PC-3 (cell line): ENCODE data around the gene VPS26B. TPM values are rescaled to one million over a fixed set of nuclear protein-coding genes. Genes with fewer than 3 reads are reported as not detected.
A peak's percentile ranks its signal among the peaks of the same experiment; 100 is the strongest.

Experiments used
- ATAC-seq: fragments of 200-7000 bp; cut with Tn5 transposase; 2 replicates; pipeline ENCODE4 v1.9.1; 2020; ENCODE audit warnings: mild to moderate bottlenecking, moderate library complexity
- BruUV-seq: library from RNA; stranded (reverse); fragments of 400-500 nt; replicated peaks from 2 replicates; lab custom pipeline; 2021; lab: Mats Ljungman, UMichigan
- CTCF ChIA-PET: fragments of 300-600 bp; sonication (Branson Sonifier 250); formaldehyde crosslinking; loops from one replicate; lab custom pipeline; 2022; ENCODE audit warnings: antibody characterized with exemption; lab: Charles Lee
- POLR2A ChIA-PET: fragments of 300-600 bp; sonication (Branson Sonifier 250); formaldehyde crosslinking; loops from one replicate; lab custom pipeline; 2022; ENCODE audit warnings: antibody characterized with exemption; ENCODE audit not compliant: unreplicated experiment; lab: Charles Lee
- DNase-seq: peaks from one replicate; pipeline ENCODE4 v3.0.0-alpha.2; 2015
- H2AFZ ChIP-seq: fragments of 300-600 bp; sonication (generic); 2 replicates; pipeline ENCODE4 v1.6.0; 2016; ENCODE audit warnings: antibody characterized with exemption, low read length
- H3F3A ChIP-seq: fragments of 300-600 bp; sonication (generic); one replicate; pipeline ENCODE4 v1.6.0; 2017; ENCODE audit warnings: antibody characterized with exemption, low read length, control low read depth, mild to moderate bottlenecking; ENCODE audit not compliant: unreplicated experiment
- H3K27ac ChIP-seq: fragments of 300-600 bp; sonication (generic); 2 replicates; pipeline ENCODE4 v1.5.1; 2016; ENCODE audit warnings: mild to moderate bottlenecking, low read length
- H3K27me3 ChIP-seq: fragments of 300-600 bp; sonication (generic); 2 replicates; pipeline ENCODE4 v1.6.1; 2016; ENCODE audit warnings: low read length, mixed read lengths
- H3K36me3 ChIP-seq: fragments of 300-600 bp; sonication (generic); 2 replicates; pipeline ENCODE4 v1.6.1; 2016; ENCODE audit warnings: low read depth, mixed run types, low read length, mixed read lengths
- H3K4me1 ChIP-seq: fragments of 300-600 bp; sonication (generic); 2 replicates; pipeline ENCODE4 v1.5.1; 2016; ENCODE audit warnings: low read length; ENCODE audit not compliant: insufficient read depth
- H3K4me2 ChIP-seq: fragments of 300-600 bp; sonication (generic); 2 replicates; pipeline ENCODE4 v1.6.0; 2016; ENCODE audit warnings: low read length
- H3K4me3 ChIP-seq: fragments of 300-600 bp; sonication (generic); 2 replicates; pipeline ENCODE4 v1.5.1; 2016; ENCODE audit warnings: mild to moderate bottlenecking, low read length, mixed read lengths
- H3K79me2 ChIP-seq: fragments of 300-600 bp; sonication (generic); 2 replicates; pipeline ENCODE4 v1.6.1; 2017; ENCODE audit warnings: low read length, mixed read lengths
- H3K9ac ChIP-seq: fragments of 300-600 bp; sonication (generic); 2 replicates; pipeline ENCODE4 v1.6.0; 2016; ENCODE audit warnings: mild to moderate bottlenecking, low read length
- H3K9me2 ChIP-seq: fragments of 300-600 bp; sonication (generic); replicated peaks from 2 replicates; pipeline ENCODE4 v1.6.1; 2016; ENCODE audit warnings: mixed run types, low read length, mixed read lengths
- H3K9me3 ChIP-seq: fragments of 300-600 bp; sonication (generic); 2 replicates; pipeline ENCODE4 v1.6.1; 2016; ENCODE audit warnings: low read length, mixed read lengths
- H4K20me1 ChIP-seq: fragments of 300-600 bp; sonication (generic); 2 replicates; pipeline ENCODE4 v1.6.1; 2016; ENCODE audit warnings: low read length, mixed read lengths
- EZH2 ChIP-seq: fragments of 300-600 bp; sonication (generic); IDR thresholded peaks from one replicate; pipeline ENCODE4 v1.6.1; 2017; ENCODE audit warnings: antibody characterized with exemption, mild to moderate bottlenecking, low read length; ENCODE audit not compliant: unreplicated experiment
- EZH2phosphoT487 ChIP-seq: fragments of 300-600 bp; sonication (generic); IDR thresholded peaks from 2 replicates; pipeline ENCODE4 v1.6.1; 2018; ENCODE audit warnings: mild to moderate bottlenecking, antibody characterized with exemption, low read length, borderline replicate concordance
- intact Hi-C: fragments of 100-400 bp; cut with micrococcal nuclease; formaldehyde crosslinking; loops from 2 replicates; pipeline ENCODE4 v1.9.0; 2023
- total RNA-seq: library from RNA; depleted of rRNA; stranded (reverse); fragments of >200 nt; gene quantifications from 2 replicates; pipeline ENCODE4 v1.2.3, GENCODE V29; 2014
- TF ChIP-seq, protein P1 (sequence below): fragments of 300-600 bp; sonication (generic); conservative IDR thresholded peaks from 2 replicates; pipeline ENCODE4 v1.5.1; 2017; ENCODE audit warnings: antibody characterized with exemption, low read depth, mild to moderate bottlenecking, low read length

The VPS26B gene
- total RNA-seq, 1 experiment from 2014 or later = 49.2 TPM

DNA sequence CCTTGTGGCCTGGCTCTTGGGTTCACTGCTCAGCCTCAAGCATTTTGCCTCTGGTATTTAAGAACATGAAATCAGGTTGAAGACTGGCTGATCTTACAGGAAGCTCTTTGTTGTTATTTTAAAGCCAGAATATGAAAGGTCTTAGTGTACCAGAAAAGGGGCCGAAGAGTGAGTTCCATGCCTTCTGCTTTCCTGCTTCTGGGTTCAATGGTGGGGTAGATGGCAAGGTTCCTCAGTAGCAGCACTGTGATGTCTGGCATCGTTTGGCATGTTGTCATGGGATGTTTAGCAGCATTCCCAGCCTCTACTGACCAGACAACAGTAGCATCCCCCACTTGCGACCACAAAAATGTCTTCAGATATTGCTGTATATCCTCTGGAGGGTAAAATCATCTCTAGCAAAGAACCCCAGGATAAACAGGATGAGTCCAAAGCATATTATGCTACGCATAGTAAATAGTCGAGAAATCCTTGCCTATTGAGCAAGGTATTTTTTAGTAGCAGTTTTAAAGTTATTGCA, 2.4 kb downstream of the VPS26B start:
- H3K4me3 ChIP-seq = peak overlapping the region; percentile 92
- peak overlapping the region; percentile 97 for H3K4me2 ChIP-seq
- H4K20me1 ChIP-seq = peaks cover 10% of the 10 kb centered on the region
- H3K27me3 ChIP-seq = no peaks in the 10 kb centered on the region
- no peak for TF ChIP-seq EZH2
- no peak for TF ChIP-seq EZH2phosphoT487
- TF ChIP-seq, protein P1, sequence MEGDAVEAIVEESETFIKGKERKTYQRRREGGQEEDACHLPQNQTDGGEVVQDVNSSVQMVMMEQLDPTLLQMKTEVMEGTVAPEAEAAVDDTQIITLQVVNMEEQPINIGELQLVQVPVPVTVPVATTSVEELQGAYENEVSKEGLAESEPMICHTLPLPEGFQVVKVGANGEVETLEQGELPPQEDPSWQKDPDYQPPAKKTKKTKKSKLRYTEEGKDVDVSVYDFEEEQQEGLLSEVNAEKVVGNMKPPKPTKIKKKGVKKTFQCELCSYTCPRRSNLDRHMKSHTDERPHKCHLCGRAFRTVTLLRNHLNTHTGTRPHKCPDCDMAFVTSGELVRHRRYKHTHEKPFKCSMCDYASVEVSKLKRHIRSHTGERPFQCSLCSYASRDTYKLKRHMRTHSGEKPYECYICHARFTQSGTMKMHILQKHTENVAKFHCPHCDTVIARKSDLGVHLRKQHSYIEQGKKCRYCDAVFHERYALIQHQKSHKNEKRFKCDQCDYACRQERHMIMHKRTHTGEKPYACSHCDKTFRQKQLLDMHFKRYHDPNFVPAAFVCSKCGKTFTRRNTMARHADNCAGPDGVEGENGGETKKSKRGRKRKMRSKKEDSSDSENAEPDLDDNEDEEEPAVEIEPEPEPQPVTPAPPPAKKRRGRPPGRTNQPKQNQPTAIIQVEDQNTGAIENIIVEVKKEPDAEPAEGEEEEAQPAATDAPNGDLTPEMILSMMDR = no peak
- ATAC-seq (no peak), DNase-seq (no peak)
- H3F3A ChIP-seq = no peaks in the 10 kb centered on the region
- no peaks in the 10 kb centered on the region for H3K9me2 ChIP-seq
- peaks cover 30% of the 10 kb centered on the region for H3K4me1 ChIP-seq
- H3K9me3 ChIP-seq = no peaks in the 10 kb centered on the region
- peaks cover 86% of the 10 kb centered on the region for H3K79me2 ChIP-seq
- ChIA-PET CTCF (no interaction called here), POLR2A (no interaction called here)
- intact Hi-C loops = no loop called here
- H3K36me3 ChIP-seq = no peaks in the 10 kb centered on the region
- no peak overlapping the region for H2AFZ ChIP-seq
- H3K9ac ChIP-seq = no peak overlapping the region
- H3K27ac ChIP-seq = no peak overlapping the region
- BruUV-seq = no TSS peak

DNA sequence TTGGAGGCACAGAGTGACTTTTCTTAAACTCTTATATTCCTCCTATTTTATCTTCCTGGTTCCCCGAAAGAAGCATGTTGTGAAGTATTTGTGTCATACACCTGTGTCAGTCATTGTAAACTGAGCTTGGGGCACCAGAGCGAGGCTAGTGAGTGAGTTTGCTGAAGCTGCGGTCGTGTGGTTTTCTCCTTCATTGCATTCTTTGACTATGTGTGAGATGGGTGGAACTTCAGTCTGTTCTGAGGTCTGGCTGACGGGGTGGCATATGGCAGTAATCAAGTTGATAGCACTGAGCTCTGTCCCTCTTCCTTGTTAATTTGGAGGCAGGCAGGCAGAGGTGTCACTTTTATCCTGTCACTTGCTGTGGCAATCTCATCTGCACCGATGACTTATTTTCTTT, 4.2 kb downstream of the VPS26B start:
- TF ChIP-seq EZH2phosphoT487 = no peak
- no peak for TF ChIP-seq EZH2
- TF ChIP-seq, protein P1 = no peak
- peaks cover 16% of the 10 kb centered on the region for H3K4me1 ChIP-seq
- no peak overlapping the region for H3K4me3 ChIP-seq
- no peak overlapping the region for H3K9ac ChIP-seq
- no peak for DNase-seq
- no TSS peak for BruUV-seq
- H3K4me2 ChIP-seq = no peak overlapping the region
- H3K27me3 ChIP-seq = no peaks in the 10 kb centered on the region
- no peaks in the 10 kb centered on the region for H3K9me3 ChIP-seq
- no peaks in the 10 kb centered on the region for H3F3A ChIP-seq
- H4K20me1 ChIP-seq = peaks cover 5% of the 10 kb centered on the region; the same call in 1 of the 2 replicates
- no peak for ATAC-seq
- ChIA-PET POLR2A (no interaction called here), CTCF (no interaction called here)
- peaks cover 81% of the 10 kb centered on the region for H3K79me2 ChIP-seq
- no peaks in the 10 kb centered on the region for H3K36me3 ChIP-seq
- intact Hi-C loops = no loop called here
- no peaks in the 10 kb centered on the region for H3K9me2 ChIP-seq
- H2AFZ ChIP-seq = no peak overlapping the region
- H3K27ac ChIP-seq = no peak overlapping the region

DNA sequence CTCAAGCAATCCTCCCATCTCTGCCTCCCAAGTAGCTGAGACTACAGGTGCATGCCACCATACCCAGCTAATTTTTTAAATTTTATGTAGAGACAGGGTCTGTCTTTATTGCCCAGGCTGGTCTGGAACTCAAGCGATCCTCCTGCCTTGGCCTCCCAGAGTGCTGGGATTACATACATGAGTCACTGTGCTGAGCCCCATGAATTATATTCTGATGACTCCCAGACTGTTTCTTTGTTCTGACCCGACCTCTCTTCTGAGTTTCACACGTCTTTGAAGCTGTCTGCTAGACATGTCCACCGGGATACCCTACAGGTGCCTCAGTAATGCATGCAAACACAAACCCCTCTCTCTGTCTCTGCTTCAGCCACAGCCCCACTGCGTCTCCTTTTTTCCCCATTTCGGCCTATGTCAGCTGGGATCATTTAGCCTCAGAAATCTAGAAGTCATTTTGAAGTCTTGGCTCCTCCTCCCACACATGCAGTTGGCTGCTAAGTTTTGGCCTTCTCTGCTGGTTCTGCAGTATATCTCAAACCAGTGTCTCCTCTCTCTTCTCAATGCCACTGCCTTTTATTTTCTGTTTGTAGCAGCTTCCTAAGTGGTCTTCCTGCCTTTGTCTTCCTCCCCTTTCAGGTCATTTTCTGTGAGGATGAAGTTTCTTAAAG, 4.8 kb downstream of the VPS26B start:
- peaks cover 16% of the 10 kb centered on the region for H3K4me1 ChIP-seq
- DNase-seq (no peak), ATAC-seq (no peak)
- H3K27ac ChIP-seq = no peak overlapping the region
- ChIA-PET POLR2A (no interaction called here), CTCF (no interaction called here)
- no peaks in the 10 kb centered on the region for H3K36me3 ChIP-seq
- H3F3A ChIP-seq = no peaks in the 10 kb centered on the region
- H3K9me3 ChIP-seq = no peaks in the 10 kb centered on the region
- no peaks in the 10 kb centered on the region for H3K27me3 ChIP-seq
- H3K9me2 ChIP-seq = no peaks in the 10 kb centered on the region
- H3K79me2 ChIP-seq = peaks cover 85% of the 10 kb centered on the region
- TF ChIP-seq EZH2phosphoT487 (no peak), EZH2 (no peak)
- TF ChIP-seq, protein P1 = no peak
- no peak overlapping the region for H3K4me2 ChIP-seq
- H2AFZ ChIP-seq = no peak overlapping the region
- no peak overlapping the region for H3K9ac ChIP-seq
- BruUV-seq = no TSS peak
- intact Hi-C loops = no loop called here
- H3K4me3 ChIP-seq = no peak overlapping the region
- H4K20me1 ChIP-seq = peaks cover 5% of the 10 kb centered on the region; the same call in 1 of the 2 replicates
